ENCODE results near the gene IRGM.

- no peak for TF ChIP-seq CTCF (IDR thresholded peaks at IDR 0.05)
- no peak for TF ChIP-seq POLR2A (IDR thresholded peaks at IDR 0.05)
- no peak for TF ChIP-seq POLR2AphosphoS5 (IDR thresholded peaks at IDR 0.05)
Measured at GRCh38 chr5:150853561-150853960, 7.2 kb downstream of the IRGM start.

Data from transverse colon (tissue), 4 donors.